Stimulated activated CD8-positive, alpha-beta memory T cell treated with anti-CD3 and anti-CD28 coated beads, Interleukin-2, amount 100 ng/mL, for 1 hour (primary cell): ENCODE data around the gene SMAD3.

ENCODE experiments used
- DNase-seq, 2 donors: peaks; one replicate each; pipeline ENCODE4 v3.0.0-alpha.2; 2020; ENCODE audit warnings: low read depth in 2 of 2

SMAD3 gene

GRCh38 chr15:67180035-67180434, 114.6 kb downstream of the SMAD3 start:
- DNase-seq, result no peak

GRCh38 chr15:67180514-67181191, 115.3 kb downstream of the SMAD3 start:
- DNase-seq, result no peak

- DNase-seq, result no peak
Observed at GRCh38 chr15:67181221-67181639, 115.8 kb downstream of the SMAD3 start.

- no peak for DNase-seq
Observed at GRCh38 chr15:67183443-67184169, 118.2 kb downstream of the SMAD3 start.

DNA sequence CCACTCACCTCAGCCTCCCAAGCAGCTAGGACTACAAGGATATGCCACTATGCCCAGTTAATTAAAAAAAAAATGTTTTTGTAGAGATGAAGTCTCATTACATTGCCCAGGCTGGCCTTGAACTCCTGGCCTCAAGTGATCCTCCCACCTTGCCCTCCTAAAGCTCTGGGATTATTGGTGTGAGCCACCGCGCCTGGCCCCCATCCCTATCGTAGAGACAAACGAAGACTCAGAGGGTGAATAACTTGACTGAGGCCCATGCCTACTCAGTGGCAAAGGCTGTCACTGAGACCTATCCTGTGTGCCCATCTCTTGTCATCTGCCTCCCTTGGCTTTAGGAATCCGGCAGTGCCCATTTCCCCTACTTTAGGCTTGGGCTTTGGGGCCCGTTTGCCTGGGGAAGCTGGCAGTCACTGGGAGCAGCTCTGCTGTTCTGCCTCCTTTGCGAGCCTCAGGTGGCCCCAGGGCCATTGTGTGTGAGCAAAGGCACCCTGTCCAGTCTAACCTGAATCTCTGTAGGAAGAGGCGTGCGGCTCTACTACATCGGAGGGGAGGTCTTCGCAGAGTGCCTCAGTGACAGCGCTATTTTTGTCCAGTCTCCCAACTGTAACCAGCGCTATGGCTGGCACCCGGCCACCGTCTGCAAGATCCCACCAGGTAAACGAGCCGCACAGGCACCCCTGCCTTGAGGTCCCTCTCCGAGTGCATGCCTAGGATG, 119.0 kb downstream of the SMAD3 start:
- no peak for DNase-seq

DNA sequence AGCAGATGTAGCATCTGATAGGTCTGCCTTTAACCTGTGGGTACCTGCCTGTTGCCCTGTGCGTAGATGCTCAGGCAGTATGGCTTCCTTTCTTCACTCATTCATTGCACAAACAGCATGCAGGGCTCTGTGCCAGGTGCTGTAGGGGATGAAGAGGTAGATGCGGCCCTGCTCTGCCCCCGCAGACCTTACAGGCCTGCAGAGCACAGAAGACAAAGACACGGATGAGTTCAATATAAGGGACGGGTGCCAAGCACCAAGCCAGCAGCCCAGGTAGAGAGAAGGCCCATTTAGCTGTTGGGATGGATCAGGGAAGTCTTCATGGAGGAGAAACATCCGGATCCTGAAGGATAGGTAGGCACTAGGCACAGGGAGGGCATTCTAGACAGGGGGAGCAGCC, 119.6 kb downstream of the SMAD3 start:
- DNase-seq, result no peak

GRCh38 chr15:67185621-67186225, 120.3 kb downstream of the SMAD3 start:
- DNase-seq, result no peak

GRCh38 chr15:67186226-67186649, 120.8 kb downstream of the SMAD3 start:
- DNase-seq, result no peak

DNA sequence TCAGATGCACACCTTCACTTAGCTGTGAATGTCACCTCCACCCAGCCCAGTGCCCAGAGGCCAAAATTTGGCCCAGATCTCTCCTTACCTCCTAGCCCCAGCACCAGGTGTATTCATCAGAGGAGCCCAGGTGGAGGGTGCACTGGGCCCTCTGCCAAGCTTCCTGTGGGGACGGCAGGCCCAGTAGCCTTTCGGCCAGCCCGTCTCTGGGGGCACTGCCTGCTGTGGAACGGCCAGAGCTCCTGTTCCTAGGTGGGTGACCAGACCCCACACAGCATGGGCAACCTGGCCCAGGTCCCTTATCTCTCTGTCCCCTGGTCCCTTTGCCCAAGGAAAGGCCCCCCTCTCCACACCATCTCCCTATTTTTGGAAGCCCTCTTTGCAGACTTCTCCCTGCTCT, 121.3 kb downstream of the SMAD3 start:
- DNase-seq, result no peak

DNA sequence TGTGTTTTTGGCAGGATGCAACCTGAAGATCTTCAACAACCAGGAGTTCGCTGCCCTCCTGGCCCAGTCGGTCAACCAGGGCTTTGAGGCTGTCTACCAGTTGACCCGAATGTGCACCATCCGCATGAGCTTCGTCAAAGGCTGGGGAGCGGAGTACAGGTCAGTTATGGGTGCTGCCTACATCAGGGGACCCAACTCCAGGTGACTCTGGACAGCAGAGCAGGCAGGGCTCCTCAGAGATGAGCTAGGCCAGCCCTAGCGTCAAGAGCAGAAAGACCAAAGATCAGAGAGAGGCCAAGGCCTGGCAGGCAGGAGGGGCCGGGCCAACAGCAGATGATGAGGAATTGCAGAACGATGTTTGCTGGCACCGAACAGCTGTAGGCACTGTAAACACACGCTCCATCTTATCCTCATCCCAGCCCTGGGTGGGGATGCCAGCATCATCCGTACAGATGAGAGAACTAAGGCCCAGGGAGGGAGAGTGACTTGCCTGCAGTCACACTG, 122.0 kb downstream of the SMAD3 start:
- no peak for DNase-seq

DNA sequence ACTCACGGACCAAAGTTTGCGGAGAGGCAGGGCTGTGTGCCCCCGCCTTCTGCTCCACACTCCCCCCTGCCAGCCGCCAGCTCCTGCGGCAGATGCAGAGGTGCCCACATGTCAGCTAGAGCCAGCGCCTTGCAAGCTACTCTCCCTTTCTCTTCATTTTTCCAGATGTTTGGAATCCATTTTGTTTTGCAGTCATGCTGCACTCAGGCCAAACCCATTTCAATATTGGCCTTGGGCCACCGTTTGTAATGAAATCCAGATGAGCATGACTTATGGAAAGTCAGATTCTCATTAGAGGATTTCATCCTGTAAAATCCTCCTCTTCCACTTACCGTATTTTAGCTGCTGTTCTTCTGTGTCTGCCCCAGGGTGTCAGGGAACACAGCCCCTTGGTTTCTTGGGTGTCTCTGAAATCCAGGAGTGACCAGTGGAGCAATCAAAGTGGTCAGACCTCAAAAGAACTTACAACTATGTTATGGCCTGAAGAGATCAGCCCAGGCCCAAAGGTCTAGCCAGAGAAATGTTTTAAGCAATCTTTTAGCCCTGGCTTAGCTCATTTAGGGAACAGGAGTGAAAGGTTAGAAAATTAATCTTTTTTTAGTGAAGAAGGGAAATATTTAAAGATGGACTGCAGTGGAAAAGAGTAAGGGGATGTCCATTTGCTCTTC, 123.3 kb downstream of the SMAD3 start:
- no peak for DNase-seq

DNA sequence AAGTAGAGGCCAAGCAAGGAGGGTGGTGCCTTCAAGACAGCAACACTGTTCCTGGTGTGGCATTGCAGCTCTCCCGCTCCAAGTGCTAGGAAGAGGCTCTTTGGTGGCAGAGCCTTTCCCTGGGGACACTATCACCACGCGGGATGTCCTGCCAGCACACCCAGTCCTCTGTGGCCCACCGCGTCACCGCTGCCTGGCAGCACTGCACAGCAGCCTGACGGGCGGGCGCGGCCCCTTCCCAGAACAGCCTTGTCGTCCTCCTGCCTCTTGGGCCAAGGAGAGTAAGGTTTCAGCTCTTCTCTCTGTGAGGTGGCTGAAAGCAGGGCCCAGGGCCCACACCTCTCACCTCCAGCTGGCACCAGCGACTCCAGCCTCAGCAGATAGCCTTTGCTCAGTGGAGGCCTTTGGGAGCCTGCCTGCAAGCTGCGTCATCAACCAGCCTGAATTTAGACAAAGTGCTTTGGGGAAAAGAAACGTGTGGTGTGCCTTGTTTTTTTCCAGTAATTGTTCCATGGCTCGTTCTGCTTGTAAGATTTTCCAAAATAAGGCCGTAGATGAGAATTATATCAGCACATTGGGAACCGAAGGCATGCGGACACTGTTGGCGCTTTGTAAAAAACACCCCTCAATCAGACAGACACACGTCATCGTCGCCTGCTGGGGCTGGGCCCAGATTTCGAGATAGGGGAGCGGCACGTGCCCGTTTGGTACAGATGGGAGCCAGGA, 124.1 kb downstream of the SMAD3 start:
- no peak for DNase-seq

- DNase-seq, result no peak
Observed at GRCh38 chr15:67190326-67190725, 124.9 kb downstream of the SMAD3 start.

- no peak for DNase-seq
Observed at GRCh38 chr15:67190813-67191212, 125.4 kb downstream of the SMAD3 start.

DNA sequence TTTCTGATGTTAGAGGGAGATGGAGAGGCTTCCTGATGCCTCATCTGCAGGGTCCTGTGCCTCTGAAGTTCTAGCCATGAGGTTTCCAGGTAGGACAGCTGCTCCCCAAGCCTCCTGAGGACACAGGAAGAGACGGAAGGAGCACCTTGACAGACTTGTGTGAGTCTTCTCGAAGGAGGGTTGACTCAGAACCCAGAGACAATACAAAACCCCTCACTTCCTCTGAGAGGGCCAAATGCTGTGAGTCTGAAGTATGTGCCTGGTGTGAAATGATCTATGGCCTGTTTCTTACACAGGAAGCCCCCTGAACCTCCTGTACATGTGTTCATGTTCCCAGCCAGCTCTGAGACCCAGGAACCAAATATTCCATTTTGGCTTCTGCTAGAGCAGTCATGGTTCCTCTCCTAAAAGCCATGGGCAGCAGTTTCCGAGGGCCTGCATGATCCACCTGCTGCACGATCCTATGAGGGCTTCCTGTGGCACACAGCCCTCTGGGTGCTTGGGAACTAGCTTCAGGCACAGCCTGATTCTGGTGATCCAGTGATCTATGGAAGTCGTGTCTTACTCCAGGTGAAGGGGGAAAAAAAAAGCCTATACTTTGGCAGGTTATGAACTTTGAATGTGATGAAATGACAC, 126.9 kb downstream of the SMAD3 start:
- no peak for DNase-seq

- no peak for DNase-seq
Observed at GRCh38 chr15:67193223-67193990, 128.0 kb downstream of the SMAD3 start.

DNA sequence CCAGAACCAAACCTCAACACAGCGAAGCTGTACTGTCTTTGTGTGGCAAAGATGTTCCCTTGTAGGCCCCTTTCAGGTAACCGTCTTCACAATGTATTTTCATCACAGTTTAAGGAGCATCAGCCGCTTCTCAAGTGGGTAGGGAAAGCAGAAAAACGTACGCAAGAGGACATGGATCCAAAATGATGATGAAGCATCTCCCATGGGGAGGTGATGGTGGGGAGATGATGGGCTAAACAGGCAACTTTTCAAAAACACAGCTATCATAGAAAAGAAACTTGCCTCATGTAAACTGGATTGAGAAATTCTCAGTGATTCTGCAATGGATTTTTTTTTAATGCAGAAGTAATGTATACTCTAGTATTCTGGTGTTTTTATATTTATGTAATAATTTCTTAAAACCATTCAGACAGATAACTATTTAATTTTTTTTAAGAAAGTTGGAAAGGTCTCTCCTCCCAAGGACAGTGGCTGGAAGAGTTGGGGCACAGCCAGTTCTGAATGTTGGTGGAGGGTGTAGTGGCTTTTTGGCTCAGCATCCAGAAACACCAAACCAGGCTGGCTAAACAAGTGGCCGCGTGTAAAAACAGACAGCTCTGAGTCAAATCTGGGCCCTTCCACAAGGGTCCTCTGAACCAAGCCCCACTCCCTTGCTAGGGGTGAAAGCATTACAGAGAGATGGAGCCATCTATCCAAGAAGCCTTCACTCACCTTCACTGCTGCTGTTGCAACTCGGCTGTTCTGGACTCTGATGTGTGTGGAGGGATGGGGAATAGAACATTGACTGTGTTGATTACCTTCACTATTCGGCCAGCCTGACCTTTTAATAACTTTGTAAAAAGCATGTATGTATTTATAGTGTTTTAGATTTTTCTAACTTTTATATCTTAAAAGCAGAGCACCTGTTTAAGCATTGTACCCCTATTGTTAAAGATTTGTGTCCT, 129.0 kb downstream of the SMAD3 start:
- no peak for DNase-seq

- no peak for DNase-seq
Observed at GRCh38 chr15:67195305-67195704, 129.9 kb downstream of the SMAD3 start.

DNA sequence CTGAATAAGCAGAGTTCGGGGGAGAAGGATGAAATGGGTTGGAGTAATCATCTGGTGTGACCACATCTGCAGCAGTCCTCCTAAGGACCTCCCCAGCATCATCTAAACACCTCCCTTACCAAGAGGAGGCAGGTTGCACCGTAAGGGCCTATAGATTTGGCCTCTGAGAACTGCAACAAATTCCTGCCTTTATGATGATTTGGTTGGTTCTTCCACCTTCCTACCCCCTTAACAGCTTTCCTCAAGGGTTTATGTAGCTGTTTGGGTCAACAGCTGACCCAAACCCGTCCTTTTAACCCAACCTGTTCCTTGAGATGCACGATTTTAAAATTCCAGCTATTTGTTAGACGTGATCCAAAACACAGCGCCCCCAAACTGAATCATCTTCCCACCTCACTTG, 130.8 kb downstream of the SMAD3 start:
- no peak for DNase-seq
